ENCODE results near the gene RSPO4.

DNA sequence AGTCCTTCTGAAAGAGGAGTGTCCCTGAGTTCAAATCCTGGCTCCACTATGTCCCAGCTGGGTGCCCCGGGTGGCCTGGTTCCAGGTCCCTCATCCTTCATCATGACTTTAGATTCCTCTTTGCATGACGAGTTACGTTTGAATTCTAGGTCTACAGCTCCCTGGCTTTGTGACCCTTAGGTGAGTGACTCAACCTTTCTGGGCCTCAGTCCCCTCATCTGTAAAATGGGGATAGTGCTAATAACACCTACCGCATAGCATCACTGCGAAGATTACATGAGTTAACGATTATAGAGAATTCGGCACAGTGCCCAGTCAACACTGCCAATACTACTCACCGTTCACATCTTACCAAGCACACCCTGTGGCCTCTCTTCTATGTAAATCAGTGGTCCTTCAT is 39.4 kb downstream of the RSPO4 start:
- TF ChIP-seq POLR2A (IDR thresholded peaks at IDR 0.05), result no peak
- TF ChIP-seq, protein P1, sequence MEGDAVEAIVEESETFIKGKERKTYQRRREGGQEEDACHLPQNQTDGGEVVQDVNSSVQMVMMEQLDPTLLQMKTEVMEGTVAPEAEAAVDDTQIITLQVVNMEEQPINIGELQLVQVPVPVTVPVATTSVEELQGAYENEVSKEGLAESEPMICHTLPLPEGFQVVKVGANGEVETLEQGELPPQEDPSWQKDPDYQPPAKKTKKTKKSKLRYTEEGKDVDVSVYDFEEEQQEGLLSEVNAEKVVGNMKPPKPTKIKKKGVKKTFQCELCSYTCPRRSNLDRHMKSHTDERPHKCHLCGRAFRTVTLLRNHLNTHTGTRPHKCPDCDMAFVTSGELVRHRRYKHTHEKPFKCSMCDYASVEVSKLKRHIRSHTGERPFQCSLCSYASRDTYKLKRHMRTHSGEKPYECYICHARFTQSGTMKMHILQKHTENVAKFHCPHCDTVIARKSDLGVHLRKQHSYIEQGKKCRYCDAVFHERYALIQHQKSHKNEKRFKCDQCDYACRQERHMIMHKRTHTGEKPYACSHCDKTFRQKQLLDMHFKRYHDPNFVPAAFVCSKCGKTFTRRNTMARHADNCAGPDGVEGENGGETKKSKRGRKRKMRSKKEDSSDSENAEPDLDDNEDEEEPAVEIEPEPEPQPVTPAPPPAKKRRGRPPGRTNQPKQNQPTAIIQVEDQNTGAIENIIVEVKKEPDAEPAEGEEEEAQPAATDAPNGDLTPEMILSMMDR (IDR thresholded peaks at IDR 0.05), result no peak
- no peak for TF ChIP-seq EP300 (IDR thresholded peaks at IDR 0.05)
